ENCODE results near the gene IGBP1.
"Not testable (repeated sequence)": the region's sequence is repeated elsewhere in the genome, so short reads cannot be mapped to it uniquely, and the experiment has no call there.

IGBP1 gene

DNA sequence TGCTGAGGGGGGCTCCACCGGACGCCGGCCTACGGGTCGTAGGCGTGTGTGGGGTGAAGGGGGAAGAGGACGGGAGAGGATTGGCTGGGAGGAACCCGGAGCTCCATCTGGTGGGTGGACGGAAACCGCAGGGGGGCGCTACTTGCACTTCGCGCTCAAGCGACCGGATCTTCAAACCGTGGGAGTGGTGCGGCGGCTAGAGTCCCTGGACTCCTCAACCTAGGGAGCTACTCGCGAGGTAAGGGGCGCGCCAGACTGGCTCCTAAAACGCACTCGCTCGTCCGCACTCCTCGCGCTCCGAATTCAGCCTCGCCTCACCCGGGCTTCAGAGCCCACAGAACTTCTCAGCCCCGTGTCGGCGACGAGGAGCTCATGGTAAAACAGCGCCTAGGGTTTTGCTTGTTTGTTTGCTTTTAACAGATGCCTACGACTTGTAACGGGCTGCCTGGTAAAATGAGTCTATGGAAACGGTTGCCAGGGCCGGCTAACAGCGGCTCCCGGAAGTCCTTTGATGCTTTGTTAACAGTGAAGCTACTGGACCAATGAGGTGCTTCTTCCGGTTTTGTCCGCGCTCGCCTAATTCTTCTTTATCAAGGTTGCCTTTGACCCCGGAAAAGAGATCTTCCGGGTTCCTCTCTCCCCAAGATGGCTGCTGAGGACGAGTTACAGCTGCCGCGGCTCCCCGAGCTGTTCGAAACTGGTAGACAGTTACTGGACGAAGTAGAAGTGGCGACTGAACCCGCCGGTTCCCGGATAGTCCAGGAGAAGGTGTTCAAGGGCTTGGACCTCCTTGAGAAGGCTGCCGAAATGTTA lies at the start of gene IGBP1:
Gene IGBP1 (plus strand): TSS at position 145 of the 813 bp plus-strand sequence. CDS start 501 bp downstream, at position 646.
- DNase-seq (ENCODE audit: low spot score), result peak; percentile 86

- DNase-seq (ENCODE audit: low spot score), result no peak
Observed at GRCh38 chrX:70084592-70085240, 48.5 kb upstream of the IGBP1 start.

DNA sequence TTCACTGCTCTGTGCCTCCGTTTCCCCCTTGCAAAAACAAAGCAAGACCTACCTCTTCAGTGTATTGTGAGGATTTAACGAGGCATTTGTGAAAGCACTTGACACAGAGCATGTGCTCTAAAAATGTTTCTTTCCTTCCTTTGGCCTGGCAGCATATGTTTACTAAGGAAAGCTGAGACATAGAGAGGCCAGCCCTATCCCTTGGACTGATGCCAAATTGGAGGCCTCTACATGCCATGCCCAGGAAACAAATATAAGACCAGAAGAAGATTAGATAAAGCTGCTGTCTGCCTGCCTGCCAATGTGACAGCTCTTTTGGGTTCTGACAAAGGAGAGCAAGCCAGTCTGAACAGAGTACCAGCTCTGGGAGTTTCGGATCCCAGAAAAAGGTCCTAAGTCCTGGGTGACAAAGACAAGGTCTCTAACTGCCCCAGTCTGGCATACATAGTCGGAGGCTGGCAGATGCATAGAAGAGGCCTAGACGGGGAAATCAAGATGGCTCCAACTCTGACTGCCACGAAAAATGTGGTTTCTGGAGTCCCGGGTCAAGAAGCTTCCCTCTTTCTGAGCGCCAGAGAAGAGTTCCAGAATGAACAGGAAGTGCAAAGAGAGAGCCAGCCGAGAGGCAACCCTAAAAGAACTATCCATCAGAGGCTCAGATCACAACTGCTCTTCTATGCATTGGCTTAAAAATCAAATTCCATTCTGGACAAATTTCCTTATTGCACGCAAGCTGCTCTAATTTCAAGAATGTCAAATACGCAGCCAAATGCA lies 45.2 kb upstream of the IGBP1 start:
- no peak for DNase-seq (ENCODE audit: low spot score)

DNA sequence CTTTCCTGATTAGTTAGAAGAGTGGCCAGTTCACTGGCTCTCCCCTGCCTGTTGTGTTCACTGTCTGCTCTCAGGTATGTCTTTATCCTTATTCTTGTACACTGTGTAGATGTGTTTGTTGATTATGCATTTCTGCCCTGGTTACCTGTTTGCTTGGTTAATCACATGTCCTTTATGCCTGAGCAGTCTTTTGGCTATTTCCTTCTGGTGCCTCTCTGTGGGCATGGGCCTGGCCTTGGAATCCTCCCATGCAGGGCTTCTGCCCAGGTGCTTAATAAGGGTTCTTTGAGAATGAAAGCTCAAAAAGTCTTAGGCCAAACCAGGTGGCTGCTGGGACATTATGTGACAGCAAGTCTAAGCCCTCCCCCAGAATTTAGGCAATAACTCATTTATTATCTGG lies 44.5 kb upstream of the IGBP1 start:
- no peak for DNase-seq (ENCODE audit: low spot score)

DNA sequence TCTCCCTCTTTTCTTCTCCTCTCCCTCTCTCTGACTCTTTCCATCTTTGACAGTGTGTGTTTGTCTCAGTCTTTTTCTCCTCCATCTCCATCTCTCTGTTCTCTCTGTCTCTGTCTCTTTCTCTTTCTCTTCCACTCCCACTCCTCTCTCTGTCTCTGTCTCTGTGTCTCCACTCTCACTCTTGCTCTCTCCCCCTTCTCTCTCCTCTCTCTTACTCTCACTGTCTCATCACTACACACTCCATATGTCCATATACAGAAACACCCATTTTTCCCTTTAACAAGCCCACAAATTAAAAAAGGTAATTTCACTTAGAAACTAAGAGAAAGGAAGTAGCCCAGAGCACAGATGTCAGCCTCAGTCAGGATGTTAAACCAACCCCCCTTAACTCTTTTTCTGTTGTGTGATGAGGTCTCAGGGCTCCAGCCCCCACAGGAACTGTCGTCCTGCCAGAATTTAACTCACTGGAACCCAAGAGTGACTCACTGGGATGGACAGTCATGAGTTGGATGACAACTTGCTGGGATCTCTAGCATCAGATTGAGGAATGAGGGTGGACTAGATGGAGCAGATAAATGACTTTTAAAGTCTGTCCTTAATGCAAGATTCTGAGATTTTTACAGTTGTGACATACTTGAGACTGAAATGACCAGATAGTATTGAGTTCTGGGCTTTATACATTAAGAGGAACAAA lies 43.5 kb upstream of the IGBP1 start:
- no peak for DNase-seq (ENCODE audit: low spot score)

GRCh38 chrX:70092247-70092646 lies 41.0 kb upstream of the IGBP1 start:
- peak; percentile 5 for DNase-seq (ENCODE audit: low spot score)

DNA sequence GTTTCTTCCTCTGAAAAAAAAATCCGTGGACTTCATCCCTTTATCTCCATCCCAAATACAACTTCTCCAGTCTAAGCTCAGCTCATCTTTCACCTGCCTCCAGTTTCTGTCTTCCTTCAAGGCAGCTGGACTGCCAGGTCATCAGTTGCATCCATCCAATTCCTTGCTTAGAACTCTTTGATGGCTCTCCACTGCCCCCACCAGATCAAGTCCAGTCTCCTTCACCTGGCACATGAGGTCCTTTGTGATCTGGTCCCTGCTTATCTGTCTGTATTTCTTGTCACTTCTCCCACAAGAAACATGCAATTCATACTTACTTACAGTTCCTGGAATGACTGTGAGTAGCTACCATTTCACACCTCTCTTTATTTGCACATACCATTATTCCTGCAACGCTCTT lies 37.2 kb upstream of the IGBP1 start:
- no peak for DNase-seq (ENCODE audit: low spot score)

GRCh38 chrX:70105229-70105628 lies 28.0 kb upstream of the IGBP1 start:
- DNase-seq (ENCODE audit: low spot score), result no peak

DNA sequence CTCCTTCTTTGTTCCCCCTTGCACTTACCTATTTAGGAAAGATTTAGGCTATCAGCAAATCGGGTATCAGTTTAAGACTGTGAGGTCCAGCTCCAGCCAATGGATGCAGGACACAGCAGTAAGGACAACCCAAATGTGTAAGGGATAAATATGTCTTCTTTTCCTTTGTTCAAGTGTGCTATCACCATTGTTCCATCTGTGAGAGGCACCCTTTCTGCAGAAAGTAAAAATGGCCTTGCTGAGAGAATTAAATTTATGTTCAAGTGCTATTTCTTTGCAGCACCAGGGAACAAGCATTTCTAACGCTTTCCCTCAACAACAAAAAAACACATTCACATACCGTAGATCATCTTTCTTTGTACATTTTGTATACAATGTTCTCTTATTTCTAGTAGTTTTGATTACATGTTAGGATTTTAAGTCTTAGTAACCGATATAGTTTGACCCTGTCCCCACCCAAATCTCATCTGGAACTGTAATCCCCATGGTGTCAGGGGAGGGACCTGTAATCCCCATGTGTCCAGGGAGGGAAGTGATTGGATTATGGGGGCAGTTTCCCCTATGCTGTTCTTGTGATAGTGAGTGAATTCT lies 21.7 kb upstream of the IGBP1 start:
- DNase-seq (ENCODE audit: low spot score), result not testable (repeated sequence)

- DNase-seq (ENCODE audit: low spot score), result no peak
Observed at GRCh38 chrX:70117738-70118137, 15.5 kb upstream of the IGBP1 start.

GRCh38 chrX:70123014-70123413 lies 10.2 kb upstream of the IGBP1 start:
- DNase-seq (ENCODE audit: low spot score), result not testable (repeated sequence)

- no peak for DNase-seq (ENCODE audit: low spot score)
Observed at GRCh38 chrX:70124678-70125077, 8.6 kb upstream of the IGBP1 start.

DNA sequence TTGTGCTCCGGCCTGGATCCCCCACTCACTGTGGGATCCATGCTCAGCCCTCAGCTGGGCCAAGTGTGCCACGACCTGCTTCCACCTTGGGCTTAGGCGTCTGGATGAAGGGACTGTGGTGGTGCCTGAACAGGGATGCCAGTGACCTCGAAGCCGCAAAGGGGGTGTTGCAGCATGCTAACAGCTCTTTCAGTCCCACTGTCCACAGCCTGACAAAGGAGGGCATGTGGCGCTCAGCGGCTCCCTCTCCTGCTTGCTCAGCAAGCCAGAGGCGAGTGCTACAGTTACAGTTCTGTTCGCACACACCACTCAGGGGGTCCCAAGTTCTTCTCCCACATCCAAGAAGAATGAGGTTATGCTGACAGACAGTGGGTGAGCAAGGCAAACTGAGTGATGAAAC lies 5.2 kb upstream of the IGBP1 start:
- no peak for DNase-seq (ENCODE audit: low spot score)

GRCh38 chrX:70129816-70130215 lies 3.4 kb upstream of the IGBP1 start:
- no peak for DNase-seq (ENCODE audit: low spot score)

DNA sequence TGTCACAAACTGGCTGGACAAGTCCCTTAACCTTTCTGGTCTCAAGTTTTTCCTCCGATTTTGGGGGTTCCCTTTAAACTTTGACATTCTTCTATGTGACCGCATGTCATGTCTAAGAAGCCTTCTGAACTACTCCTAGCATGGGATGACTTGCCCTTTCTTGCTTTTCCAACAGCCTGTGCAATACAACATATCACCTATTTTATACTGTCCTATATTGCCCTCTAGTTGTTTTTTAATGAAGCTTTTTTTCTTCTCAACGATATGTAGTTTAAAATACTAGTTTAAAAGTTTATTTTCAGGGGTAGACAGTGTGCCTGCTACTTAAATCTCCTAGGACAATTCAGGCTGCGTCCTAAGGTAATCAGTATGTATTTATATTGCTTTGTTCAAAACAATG lies 1.0 kb upstream of the IGBP1 start:
- DNase-seq (ENCODE audit: low spot score), result no peak

- no peak for DNase-seq (ENCODE audit: low spot score)
Observed at GRCh38 chrX:70132877-70133302, 357 bp upstream of the IGBP1 start.

GRCh38 chrX:70134116-70134477 lies 850 bp downstream of the IGBP1 start:
- no peak for DNase-seq (ENCODE audit: low spot score)

DNA sequence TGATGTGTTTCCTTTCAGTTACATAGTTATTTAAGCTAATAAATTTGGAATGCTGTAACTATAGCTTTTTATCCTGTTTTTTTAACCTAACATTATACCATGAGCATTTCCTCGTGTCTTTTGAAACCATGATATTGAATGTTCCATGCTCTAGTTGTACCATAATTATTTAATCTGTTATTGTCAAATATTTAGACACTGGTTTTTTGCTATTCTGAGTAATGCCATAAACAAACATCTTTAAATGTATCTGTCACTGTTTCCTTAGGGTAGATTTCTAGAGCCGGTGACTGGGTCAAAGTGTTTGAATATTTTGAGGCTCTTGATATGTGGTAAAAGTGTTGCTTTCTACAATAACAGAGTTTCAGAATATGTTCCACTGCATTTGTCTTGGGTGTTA lies 5.4 kb downstream of the IGBP1 start:
- DNase-seq (ENCODE audit: low spot score), result no peak

- no peak for DNase-seq (ENCODE audit: low spot score)
Observed at GRCh38 chrX:70139736-70140135, 6.5 kb downstream of the IGBP1 start.

GRCh38 chrX:70141373-70141772 lies 8.1 kb downstream of the IGBP1 start:
- no peak for DNase-seq (ENCODE audit: low spot score)

GRCh38 chrX:70166601-70167590 lies 33.6 kb downstream of the IGBP1 start:
- no peak for DNase-seq (ENCODE audit: low spot score)
